SKM-1 (cell line): Measurements from ENCODE around the gene NRARP.

Experiments
- DNase-seq: peaks from one replicate; lab custom pipeline; 2025; ENCODE audit not compliant: unreplicated experiment; lab: John Stamatoyannopoulos, UW

The NRARP gene

GRCh38 chr9:137323531-137324331, 21.7 kb upstream of the NRARP start:
- no peak for DNase-seq

GRCh38 chr9:137321726-137322361, 19.8 kb upstream of the NRARP start:
- DNase-seq = no peak

GRCh38 chr9:137320555-137321384, 18.7 kb upstream of the NRARP start:
- peak; percentile 32 for DNase-seq

- no peak for DNase-seq
Observed at GRCh38 chr9:137319739-137320551, 17.9 kb upstream of the NRARP start.

- DNase-seq = no peak
Observed at GRCh38 chr9:137319011-137319738, 17.1 kb upstream of the NRARP start.

DNA sequence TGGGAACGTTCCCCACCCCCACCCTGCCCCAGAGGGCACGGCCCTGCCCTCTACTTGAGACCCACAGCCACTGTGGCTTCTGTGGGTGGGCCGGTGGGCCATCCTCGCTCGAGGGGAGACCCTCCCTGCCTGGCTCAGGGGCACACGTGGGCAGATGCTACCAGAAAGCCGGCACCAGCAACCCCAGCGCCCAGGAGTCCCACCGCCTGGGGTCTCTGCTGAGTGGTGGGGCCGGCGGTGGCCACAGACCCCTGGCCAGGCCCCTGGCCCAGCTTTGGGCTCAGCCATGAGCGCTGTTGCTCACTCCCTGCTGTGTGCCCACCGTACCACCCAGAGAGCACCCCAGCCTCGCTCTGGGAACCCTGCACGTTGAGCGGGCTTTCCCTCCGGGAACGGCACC, 16.5 kb upstream of the NRARP start:
- no peak for DNase-seq

DNA sequence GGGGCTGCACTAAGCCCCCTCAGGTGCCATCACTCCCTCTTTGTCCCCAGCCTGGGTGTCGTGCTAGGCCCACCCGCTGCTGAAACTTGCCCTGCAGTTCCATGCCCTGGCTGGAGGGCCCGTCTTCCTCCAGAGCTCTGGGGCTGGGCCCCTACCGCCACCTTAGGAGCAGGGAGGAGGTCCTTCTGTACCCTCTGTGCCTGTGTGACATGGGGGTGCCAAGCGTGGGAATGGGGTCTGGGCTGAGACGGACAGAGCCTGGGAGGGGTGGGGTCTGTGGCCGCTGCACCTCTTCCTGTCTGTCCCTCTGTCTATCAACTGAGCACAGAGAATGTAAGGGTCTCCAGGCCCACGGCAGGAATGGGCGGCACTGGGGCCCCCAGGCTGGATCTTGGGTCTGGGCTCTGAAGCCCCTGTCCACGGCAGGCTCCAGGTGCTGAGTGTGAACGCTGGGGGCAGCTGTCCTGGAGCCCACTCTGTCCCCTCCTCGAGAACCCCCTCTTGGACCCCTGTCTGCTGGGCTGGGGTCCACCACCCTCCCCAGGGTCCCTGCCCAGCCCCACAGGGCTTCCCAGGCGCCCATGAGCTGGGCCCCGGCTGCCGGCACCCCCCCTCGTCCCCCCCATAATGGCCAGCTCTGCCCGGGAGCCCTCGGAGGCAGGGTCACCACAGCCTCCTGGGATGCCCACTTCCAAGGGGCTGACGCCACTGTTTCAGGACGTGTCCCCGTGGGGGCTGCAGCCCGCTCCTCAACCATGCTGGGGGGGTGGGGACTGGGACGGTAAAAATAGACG, 15.8 kb upstream of the NRARP start:
- no peak for DNase-seq

DNA sequence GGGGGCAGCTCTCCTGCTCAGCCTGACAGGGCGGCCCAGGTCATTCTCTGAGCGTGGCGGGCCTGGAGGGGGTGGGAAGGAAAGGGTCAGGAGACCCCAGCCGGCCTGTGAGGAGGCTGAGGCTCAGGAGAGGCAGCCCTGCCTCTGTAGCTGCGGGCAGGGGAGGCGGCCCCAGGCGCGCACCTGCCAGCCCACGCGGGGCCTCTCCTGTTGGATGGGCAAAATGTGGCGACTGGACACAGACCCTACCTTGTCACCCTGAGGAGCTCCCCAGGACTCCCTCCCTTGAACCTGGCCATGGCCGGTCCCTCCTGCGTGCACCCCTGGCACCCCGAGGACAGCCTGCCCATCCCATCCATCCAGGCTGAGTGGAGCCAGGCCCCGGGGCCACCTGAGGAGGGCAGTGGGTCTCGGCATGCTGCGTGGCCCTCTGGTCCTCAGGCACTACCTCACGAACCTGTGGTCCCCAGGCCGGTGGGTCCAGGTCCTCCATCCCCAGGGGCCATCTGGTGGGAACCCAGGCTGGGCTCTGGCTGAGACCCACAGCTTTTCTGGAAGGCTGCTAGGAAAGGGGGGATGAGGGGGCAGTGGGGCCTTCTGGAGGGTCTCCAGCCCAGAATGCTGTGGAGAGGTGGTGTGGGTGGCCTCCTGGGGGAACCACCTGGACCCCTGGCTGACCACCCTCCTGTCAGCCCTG, 15.1 kb upstream of the NRARP start:
- no peak for DNase-seq

DNA sequence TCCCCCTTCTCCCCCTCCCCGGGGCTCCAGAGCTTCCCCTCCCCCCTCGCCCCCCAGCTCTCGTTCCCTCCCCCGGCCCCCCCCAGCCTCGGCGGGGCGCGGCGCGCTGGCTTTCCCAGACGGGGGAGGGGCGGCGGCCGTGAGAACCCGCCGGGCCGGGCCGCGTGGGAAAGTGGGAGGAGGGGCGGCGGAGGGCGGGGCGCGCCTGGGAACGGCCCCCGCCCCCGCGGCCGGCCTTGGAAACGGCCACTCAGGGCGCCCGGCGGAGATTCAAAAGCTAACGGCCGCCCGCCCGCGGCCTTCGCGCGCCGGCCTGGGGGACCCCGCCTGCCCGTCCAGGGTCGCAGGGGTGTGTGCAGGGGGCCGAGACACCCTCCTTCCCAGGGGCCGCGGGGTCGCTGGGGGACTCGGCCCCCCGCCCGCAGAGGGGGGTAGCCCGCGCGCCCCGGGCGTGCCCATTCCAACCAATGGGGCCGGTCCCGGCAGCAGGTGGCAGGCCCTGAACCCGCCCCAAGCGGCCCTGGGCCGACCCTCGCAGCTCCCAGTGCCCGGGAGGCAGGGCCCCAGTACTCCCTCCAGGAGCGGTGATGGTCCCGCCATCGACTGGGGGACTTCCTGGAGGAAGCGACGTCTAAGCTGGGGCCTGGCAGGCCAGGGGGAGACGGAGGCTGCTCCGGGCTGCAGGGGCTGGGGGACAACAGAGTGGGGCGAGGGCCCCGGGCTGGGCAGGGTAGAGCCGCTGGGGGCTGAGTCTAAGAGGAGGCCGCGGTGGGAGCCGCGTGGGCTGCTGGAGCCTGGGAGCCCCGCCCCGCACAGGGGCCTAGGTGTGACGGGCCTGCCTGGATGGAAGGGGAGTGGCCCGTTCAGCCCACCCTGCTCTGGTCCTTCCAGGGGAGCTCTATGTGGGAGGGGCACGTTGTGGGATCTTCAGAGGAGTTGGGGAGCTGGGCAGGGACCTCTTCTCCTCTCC, 14.2 kb upstream of the NRARP start:
- no peak for DNase-seq

- DNase-seq = no peak
Observed at GRCh38 chr9:137315581-137316011, 13.5 kb upstream of the NRARP start.

GRCh38 chr9:137314561-137315560, 12.8 kb upstream of the NRARP start:
- no peak for DNase-seq

GRCh38 chr9:137313956-137314560, 12.0 kb upstream of the NRARP start:
- DNase-seq = no peak

- no peak for DNase-seq
Observed at GRCh38 chr9:137313326-137313936, 11.4 kb upstream of the NRARP start.

- no peak for DNase-seq
Observed at GRCh38 chr9:137312852-137313325, 10.8 kb upstream of the NRARP start.
